ENCODE measurements around the gene COL15A1.
A peak's percentile ranks its signal among the peaks of the same experiment; 100 is the strongest.

COL15A1 gene

GRCh38 chr9:98949565-98949964 lies 5.9 kb downstream of the COL15A1 start:
- DNase-seq (ENCODE audit: low read depth): no peak

DNA sequence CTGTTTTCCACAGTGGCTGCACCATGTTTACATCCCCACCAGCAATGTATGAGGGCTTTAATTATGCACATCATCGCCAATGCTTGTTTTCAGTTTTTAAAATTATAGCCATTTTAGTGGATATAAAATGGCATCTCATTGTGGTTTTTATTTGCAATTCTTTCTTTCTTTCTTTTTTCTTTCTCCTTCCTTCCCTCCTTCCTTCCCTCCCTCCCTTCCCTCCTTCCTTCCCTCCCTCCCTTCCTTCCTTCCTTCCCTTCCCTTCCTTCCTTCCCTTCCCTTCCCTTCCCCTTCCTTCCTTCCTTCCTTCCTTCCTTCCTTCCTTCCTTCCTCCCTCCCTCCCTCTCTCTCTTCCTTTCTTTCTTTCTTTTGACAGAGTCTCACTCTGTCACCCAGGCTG lies 6.6 kb downstream of the COL15A1 start:
- DNase-seq (ENCODE audit: low read depth): no peak

- no peak for DNase-seq (ENCODE audit: low read depth)
Measured at GRCh38 chr9:98951967-98952366, 8.3 kb downstream of the COL15A1 start.

- no peak for DNase-seq (ENCODE audit: low read depth)
Measured at GRCh38 chr9:98953581-98954243, 10.0 kb downstream of the COL15A1 start.

DNA sequence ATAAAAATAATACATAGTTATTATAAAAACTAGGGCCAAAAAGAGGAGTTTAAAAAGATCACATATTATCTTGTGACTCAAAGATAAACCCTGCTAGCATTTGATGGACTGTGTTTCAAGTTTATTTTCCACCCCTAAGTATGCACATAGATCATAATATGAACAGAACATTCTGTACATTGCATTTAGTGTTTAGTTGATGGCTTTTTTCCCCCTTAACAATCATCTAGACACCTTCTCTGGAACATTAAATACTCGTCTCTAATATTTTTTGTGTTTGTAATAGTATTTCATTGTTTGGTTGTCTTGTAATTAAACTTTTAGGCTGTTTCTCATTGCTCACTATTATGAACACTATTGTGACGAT lies 10.5 kb downstream of the COL15A1 start:
- DNase-seq (ENCODE audit: low read depth): no peak

DNA sequence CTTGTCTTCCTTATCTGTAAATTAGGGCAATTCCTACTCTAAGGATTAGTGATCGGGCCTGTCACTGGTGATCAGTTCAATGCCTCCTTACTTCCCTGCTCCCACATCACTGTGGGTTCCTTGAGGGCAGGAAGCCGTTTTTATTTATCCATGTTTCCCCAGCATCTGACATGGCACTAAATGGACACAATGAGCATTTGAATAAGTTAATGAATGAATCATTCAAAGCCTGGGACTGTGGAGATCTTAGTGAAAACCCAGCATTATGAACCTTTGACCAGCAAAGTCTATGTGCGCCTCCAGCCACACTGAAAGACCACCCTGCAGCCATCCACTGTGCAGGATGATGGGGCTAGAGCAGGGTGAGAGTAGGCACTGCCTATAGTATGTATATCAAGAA lies 11.6 kb downstream of the COL15A1 start:
- DNase-seq (ENCODE audit: low read depth): no peak

DNA sequence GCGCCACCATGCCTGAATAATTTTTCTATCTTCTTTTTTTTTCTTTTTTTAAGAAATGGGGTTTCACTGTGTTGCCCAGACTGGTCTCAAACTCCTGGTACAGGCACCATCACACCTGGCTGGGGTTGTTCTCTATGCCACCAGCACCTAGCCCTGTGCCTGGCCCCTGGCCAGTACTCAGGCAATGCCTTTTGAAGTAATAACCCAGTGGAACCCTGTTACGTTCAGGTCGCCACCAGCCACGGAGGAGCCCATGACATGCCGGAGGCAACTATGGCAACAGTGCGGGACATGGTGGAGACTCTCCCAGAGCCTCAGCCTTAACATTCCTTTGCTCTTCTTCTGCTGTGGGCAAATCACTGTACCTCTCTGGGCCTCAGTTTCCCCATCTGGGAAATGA lies 14.1 kb downstream of the COL15A1 start:
- DNase-seq (ENCODE audit: low read depth): no peak

DNA sequence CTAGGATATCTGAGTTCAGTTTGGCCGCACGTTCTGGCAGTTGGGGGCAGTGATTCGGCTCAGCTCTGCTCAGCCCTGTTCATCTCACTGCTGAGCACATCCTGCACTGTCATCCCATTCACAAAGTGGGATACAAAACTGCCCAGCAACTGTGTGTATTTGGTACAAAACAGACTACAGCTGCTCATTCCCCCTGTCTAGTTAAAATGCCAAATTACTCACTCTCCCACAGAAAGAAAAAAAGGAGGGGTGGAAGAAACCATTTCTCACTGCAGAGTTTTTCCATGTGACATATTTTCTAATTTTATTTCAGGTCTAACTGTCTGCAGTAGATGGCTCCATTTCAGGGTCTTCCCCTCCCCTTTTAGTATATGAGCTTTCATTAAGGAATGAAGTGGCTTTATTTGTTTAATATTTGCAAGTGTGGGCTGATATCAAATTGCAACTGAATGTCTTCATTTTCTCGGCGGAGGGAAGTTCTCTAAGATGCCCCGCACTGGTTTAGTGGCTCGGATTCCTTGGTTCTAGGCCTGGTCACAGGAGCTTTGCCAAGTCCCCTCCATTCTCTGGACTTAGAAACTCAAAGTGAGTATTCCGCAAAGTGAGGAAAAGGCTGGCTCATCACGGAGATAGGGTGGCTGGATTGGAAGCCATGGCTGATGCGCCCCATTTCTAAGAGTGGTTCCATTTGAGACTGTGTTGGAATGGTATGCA lies 14.7 kb downstream of the COL15A1 start:
- peak; percentile 99 for DNase-seq (ENCODE audit: low read depth)

DNA sequence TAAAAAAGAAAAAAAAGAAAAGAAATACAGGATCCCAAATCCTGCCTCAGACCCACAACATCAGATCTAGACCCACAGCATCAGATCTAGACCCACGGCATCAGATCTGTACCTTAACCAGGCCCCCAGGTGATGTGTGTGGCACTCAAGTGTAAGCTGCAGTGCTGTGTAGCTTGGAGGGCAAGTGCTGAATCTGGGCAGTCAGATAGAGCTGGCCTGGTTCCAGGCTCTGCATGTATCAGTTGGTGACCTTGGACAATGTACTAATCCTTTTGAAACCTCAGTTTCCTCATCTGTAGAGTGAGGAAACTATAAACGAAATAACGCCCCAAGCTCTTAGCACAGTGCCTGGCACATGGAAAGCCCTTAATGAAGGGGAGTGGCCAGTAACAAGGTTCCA lies 16.7 kb downstream of the COL15A1 start:
- DNase-seq (ENCODE audit: low read depth): peak; percentile 16

- DNase-seq (ENCODE audit: low read depth): no peak
Measured at GRCh38 chr9:98961513-98962180, 17.9 kb downstream of the COL15A1 start.

- DNase-seq (ENCODE audit: low read depth): peak; percentile 95
Measured at GRCh38 chr9:98962181-98962560, 18.5 kb downstream of the COL15A1 start.

DNA sequence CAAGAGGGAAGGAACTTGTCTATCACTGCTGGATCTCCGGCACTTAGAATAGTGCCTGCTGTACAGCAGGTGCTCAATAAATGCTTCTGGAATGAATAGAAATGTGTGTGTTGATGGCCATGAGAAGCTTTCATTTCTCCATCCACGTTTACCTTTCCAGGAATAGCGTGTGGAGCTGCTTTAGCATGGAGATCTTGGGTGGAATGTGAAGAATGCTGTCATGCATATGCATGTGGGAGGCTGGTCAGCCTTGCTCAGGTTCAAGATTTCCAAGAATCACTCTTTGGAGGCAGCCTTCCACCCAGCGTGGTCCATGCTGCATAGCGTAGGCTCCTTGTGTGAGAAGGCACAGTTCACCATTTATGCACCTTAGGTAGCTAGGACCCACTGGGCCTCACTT lies 19.2 kb downstream of the COL15A1 start:
- peak; percentile 70 for DNase-seq (ENCODE audit: low read depth)

DNA sequence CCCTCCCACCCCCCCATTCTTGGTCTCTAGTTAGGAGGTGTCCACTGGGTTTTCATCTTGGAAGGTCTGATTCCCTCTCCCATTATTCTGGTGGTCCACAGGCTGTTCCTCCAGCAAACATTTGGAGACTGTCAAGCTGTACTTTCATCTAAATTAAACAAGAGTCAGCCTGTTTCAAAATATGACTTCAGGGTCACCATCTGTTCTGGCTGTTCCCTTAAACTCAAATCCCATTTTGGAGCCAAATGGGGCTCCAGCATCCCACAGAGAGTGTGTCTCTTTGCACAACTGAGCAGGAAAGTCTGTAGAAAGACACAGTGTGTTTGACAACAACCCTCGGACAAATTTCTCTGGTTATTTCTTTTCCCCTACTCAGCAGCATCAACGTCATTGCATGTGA lies 20.5 kb downstream of the COL15A1 start:
- no peak for DNase-seq (ENCODE audit: low read depth)

- DNase-seq (ENCODE audit: low read depth): peak; percentile 47
Measured at GRCh38 chr9:98964911-98965336, 21.2 kb downstream of the COL15A1 start.

GRCh38 chr9:98966676-98967075 lies 23.0 kb downstream of the COL15A1 start:
- no peak for DNase-seq (ENCODE audit: low read depth)

GRCh38 chr9:98967257-98967656 lies 23.6 kb downstream of the COL15A1 start:
- DNase-seq (ENCODE audit: low read depth): no peak

GRCh38 chr9:98967680-98968079 lies 24.0 kb downstream of the COL15A1 start:
- no peak for DNase-seq (ENCODE audit: low read depth)

- no peak for DNase-seq (ENCODE audit: low read depth)
Measured at GRCh38 chr9:98968601-98969337, 25.1 kb downstream of the COL15A1 start.

DNA sequence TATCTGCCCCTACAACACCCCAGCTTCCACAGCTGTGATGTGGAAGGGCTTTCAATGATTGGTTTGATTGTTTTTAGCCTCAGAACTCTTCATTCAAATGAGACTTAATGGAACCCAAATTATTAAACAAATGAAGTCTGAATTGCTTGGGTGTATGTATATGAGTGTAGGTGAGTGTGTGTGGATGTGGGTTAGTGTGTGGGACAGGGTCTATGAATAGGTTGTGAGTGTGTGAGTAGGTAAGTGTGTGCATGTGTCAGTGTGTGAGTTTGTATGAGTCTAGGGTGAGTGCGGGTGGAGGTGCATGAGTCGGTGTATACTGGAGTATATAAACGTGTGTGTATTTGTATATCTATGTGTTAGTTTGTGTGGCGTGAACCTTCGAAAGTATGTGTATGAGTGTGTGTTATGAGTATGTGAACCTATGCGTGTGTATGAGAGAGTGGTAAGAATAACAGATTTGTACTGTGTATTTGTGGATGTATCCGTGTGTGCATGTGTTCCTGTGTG lies 26.9 kb downstream of the COL15A1 start:
- no peak for DNase-seq (ENCODE audit: low read depth)

DNA sequence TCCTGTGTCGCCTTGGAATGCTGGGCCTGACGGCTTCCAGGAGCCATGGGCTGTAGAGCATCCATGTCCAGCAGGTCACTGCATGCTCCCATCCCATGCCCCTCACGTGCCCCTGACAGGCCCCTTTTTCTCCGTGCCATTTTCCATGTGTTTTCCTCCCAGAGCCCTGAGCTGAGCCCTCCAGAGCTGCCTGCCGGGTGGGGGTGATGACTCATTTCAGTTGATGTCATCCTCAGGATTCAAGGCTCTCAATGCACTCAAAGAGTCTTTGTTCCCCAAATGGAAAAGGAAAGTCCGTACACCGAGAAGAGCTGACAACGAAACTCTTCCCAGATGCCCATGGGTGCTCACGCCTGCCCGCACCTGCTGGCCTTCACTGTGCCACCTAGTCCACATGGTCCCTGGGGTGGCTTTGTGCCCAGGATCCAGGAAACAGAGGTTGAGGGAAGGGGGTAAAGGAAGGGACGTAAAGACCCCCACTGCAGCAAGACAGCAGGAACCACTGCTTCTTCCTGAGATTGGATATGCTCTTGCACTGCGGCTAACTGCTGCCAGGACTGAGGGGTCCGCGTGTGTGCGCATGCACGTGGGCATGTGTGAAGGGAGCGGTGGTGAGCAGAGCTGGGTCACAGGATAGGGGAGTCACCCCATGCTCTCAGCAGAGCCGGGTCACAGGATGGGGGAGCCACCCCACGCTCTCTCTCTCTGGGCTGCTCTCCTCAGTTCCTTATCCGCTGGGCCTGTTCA lies 27.6 kb downstream of the COL15A1 start:
- DNase-seq (ENCODE audit: low read depth): peak; percentile 85

- no peak for DNase-seq (ENCODE audit: low read depth)
Measured at GRCh38 chr9:98971915-98972223, 28.2 kb downstream of the COL15A1 start.

DNA sequence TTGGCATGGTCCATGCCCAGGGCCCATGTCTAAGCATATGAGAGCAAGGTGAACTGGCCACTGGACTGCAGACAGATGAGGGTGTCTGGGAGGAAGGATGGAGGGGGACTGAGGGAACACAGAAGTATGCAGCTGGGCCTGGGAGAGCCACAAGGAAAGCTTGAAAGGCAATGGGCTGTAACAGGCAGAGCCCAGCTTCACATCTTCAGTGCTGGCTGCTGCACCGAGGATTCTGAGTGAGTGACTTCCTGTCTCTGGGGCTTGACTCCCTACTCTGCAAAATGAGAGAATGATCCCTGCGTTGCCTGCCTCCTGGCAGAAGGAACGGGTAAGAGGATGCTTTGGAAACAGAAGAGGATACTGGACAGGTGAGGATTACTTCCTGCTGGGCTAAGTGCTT lies 29.0 kb downstream of the COL15A1 start:
- DNase-seq (ENCODE audit: low read depth): no peak
